Neural cell (in vitro differentiated cells): ENCODE measurements around the gene NRK. TPM values are rescaled to one million over a fixed set of nuclear protein-coding genes. Genes with fewer than 3 reads are reported as not detected.

ENCODE experiments used
- H2AFZ ChIP-seq: fragments of 200-600, 300-800 bp; sonication (generic), shearing (Covaris generic); 2 replicates; pipeline ENCODE4 v1.6.0; 2014; ENCODE audit warnings: low read depth, mild to moderate bottlenecking, antibody characterized with exemption, low read length, moderate library complexity
- H3F3A ChIP-seq: fragments of 200-600 bp; shearing (Covaris generic); 2 replicates; pipeline ENCODE4 v1.6.1; 2016; ENCODE audit warnings: mild to moderate bottlenecking, moderate library complexity, mixed read lengths, antibody characterized with exemption, low read length; ENCODE audit not compliant: insufficient read depth, poor library complexity, severe bottlenecking
- H3K27ac ChIP-seq: fragments of 200-600, 300-800 bp; sonication (generic), shearing (Covaris generic); 2 replicates; pipeline ENCODE4 v1.5.1; 2014; ENCODE audit warnings: mild to moderate bottlenecking, low read length, moderate library complexity
- H3K27me3 ChIP-seq: fragments of 300-800, 200-600 bp; sonication (generic), shearing (Covaris generic); 2 replicates; pipeline ENCODE4 v1.6.0; 2014; ENCODE audit warnings: mild to moderate bottlenecking, low read depth, low read length, moderate library complexity; ENCODE audit not compliant: insufficient read depth
- H3K36me3 ChIP-seq: fragments of 300-800, 200-600 bp; sonication (generic), shearing (Covaris generic); 2 replicates; pipeline ENCODE4 v1.5.1; 2014; ENCODE audit warnings: mild to moderate bottlenecking, antibody characterized with exemption, low read length, moderate library complexity; ENCODE audit not compliant: insufficient read depth
- H3K4me2 ChIP-seq: fragments of 300-800, 200-600 bp; sonication (generic), shearing (Covaris generic); 2 replicates; pipeline ENCODE4 v1.6.0; 2014; ENCODE audit warnings: mild to moderate bottlenecking, low read length
- H3K4me3 ChIP-seq: fragments of 300-800, 200-600 bp; sonication (generic), shearing (Covaris generic); 2 replicates; pipeline ENCODE4 v1.5.1; 2014; ENCODE audit warnings: mild to moderate bottlenecking, low read length, moderate library complexity
- H3K79me2 ChIP-seq: fragments of 200-600 bp; shearing (Covaris generic); replicated peaks from 2 replicates; pipeline ENCODE4 v1.6.0; 2014; ENCODE audit warnings: mild to moderate bottlenecking, low read length, moderate library complexity; ENCODE audit not compliant: insufficient read depth
- H3K9ac ChIP-seq: fragments of 300-800, 200-600 bp; sonication (generic), shearing (Covaris generic); 2 replicates; pipeline ENCODE4 v1.6.1; 2016; ENCODE audit warnings: mild to moderate bottlenecking, low read length, mixed read lengths
- H3K9me2 ChIP-seq: fragments of 200-600 bp; shearing (Covaris generic); 2 replicates; pipeline ENCODE4 v1.6.1; 2016; ENCODE audit warnings: mild to moderate bottlenecking, low read length, mixed read lengths; ENCODE audit not compliant: insufficient read depth
- H3K9me3 ChIP-seq: fragments of 200-600, 300-800 bp; sonication (generic), shearing (Covaris generic); 2 replicates; pipeline ENCODE4 v1.6.1; 2016; ENCODE audit warnings: mild to moderate bottlenecking, mixed run types, low read length, moderate library complexity, mixed read lengths
- H4K20me1 ChIP-seq: fragments of 200-600 bp; shearing (Covaris generic); 2 replicates; pipeline ENCODE4 v1.6.1; 2016; ENCODE audit warnings: mild to moderate bottlenecking, mixed run types; ENCODE audit not compliant: insufficient read depth
- EP300 ChIP-seq: fragments of 450-650 bp; conservative IDR thresholded peaks from 2 replicates; pipeline ENCODE4 v1.6.1; 2014; ENCODE audit warnings: antibody characterized with exemption, mild to moderate bottlenecking, moderate library complexity; ENCODE audit not compliant: poor library complexity, severe bottlenecking
- EZH2 ChIP-seq: fragments of 200-600, 300-800 bp; shearing (Covaris generic), sonication (generic); IDR thresholded peaks from 2 replicates; pipeline ENCODE4 v1.6.1; 2014; ENCODE audit warnings: antibody characterized with exemption, low read length, borderline replicate concordance, mild to moderate bottlenecking; ENCODE audit not compliant: insufficient read depth, poor library complexity, severe bottlenecking
- MXI1 ChIP-seq: fragments of 450-650 bp; conservative IDR thresholded peaks from 2 replicates; pipeline ENCODE4 v1.6.1; 2014; ENCODE audit warnings: antibody characterized with exemption, mild to moderate bottlenecking; ENCODE audit not compliant: poor library complexity, severe bottlenecking
- POLR2AphosphoS5 ChIP-seq: IDR thresholded peaks from 2 replicates; pipeline ENCODE4 v1.6.1; 2012
- RAD21 ChIP-seq: fragments of 450-650 bp; conservative IDR thresholded peaks from 2 replicates; pipeline ENCODE4 v1.6.1; 2014; ENCODE audit warnings: antibody characterized with exemption, mild to moderate bottlenecking, moderate library complexity
- SMC3 ChIP-seq: fragments of 450-650 bp; conservative IDR thresholded peaks from 2 replicates; pipeline ENCODE4 v1.6.1; 2014; ENCODE audit warnings: antibody characterized with exemption, mild to moderate bottlenecking, moderate library complexity; ENCODE audit not compliant: poor library complexity
- TAF1 ChIP-seq: IDR thresholded peaks from 2 replicates; pipeline ENCODE4 v1.6.1; 2012; ENCODE audit warnings: low read depth
- polyA plus RNA-seq: library from polyadenylated mRNA; depleted of rRNA; stranded (reverse); fragments of >200 nt; gene quantifications from 2 replicates; pipeline ENCODE4 v1.2.3, GENCODE V29; 2014
- TF ChIP-seq, protein P1 (sequence below): fragments of 450-650 bp; IDR thresholded peaks from 2 replicates; pipeline ENCODE4 v1.5.1; 2014; ENCODE audit warnings: antibody characterized with exemption, mild to moderate bottlenecking, moderate library complexity; ENCODE audit not compliant: poor library complexity, severe bottlenecking
- TF ChIP-seq, protein P2 (sequence below): IDR thresholded peaks from 2 replicates; pipeline ENCODE4 v1.6.1; 2012; ENCODE audit warnings: borderline replicate concordance

The NRK gene
- polyA plus RNA-seq, 1 donor from 2014 or later, result not detected

DNA sequence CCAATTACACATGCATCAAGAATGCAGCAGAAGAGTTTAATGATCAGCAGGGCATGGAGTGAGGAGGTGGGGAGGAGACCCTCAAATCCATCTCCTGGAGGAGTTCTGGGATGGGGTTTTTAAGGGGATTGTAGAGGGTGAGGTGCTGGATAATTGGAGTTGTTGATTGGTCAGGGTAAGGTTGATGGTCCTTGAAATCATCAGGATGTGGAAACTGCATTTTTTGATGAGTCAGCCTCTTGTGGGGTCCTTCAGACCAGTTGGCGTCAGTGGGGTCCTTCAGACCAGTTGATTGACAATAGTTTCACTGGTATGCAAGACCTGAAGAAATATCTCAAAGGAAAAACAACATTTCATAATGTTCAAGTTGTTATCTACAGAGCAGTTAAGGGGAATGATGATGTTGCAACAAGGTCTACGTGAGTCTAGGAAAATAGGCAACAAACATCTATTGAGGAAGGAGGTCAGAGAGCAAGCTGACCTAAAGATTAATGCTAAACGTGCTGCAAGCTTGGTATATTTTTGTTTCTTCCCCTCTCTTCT is 88.3 kb downstream of the NRK start:
- no peaks in the 10 kb centered on the region for H3K79me2 ChIP-seq
- H3K9me2 ChIP-seq, result no peaks in the 10 kb centered on the region
- H3K27me3 ChIP-seq, result no peaks in the 10 kb centered on the region
- H3K9me3 ChIP-seq, result no peaks in the 10 kb centered on the region
- no peaks in the 10 kb centered on the region for H3K36me3 ChIP-seq
- no peak overlapping the region for H3K27ac ChIP-seq
- H3K4me2 ChIP-seq, result no peak overlapping the region
- no peaks in the 10 kb centered on the region for H3F3A ChIP-seq
- TF ChIP-seq TAF1 (no peak), MXI1 (no peak), EZH2 (no peak), RAD21 (no peak), POLR2AphosphoS5 (no peak), EP300 (no peak), SMC3 (no peak)
- TF ChIP-seq, protein P1, sequence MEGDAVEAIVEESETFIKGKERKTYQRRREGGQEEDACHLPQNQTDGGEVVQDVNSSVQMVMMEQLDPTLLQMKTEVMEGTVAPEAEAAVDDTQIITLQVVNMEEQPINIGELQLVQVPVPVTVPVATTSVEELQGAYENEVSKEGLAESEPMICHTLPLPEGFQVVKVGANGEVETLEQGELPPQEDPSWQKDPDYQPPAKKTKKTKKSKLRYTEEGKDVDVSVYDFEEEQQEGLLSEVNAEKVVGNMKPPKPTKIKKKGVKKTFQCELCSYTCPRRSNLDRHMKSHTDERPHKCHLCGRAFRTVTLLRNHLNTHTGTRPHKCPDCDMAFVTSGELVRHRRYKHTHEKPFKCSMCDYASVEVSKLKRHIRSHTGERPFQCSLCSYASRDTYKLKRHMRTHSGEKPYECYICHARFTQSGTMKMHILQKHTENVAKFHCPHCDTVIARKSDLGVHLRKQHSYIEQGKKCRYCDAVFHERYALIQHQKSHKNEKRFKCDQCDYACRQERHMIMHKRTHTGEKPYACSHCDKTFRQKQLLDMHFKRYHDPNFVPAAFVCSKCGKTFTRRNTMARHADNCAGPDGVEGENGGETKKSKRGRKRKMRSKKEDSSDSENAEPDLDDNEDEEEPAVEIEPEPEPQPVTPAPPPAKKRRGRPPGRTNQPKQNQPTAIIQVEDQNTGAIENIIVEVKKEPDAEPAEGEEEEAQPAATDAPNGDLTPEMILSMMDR, result no peak
- TF ChIP-seq, protein P2, sequence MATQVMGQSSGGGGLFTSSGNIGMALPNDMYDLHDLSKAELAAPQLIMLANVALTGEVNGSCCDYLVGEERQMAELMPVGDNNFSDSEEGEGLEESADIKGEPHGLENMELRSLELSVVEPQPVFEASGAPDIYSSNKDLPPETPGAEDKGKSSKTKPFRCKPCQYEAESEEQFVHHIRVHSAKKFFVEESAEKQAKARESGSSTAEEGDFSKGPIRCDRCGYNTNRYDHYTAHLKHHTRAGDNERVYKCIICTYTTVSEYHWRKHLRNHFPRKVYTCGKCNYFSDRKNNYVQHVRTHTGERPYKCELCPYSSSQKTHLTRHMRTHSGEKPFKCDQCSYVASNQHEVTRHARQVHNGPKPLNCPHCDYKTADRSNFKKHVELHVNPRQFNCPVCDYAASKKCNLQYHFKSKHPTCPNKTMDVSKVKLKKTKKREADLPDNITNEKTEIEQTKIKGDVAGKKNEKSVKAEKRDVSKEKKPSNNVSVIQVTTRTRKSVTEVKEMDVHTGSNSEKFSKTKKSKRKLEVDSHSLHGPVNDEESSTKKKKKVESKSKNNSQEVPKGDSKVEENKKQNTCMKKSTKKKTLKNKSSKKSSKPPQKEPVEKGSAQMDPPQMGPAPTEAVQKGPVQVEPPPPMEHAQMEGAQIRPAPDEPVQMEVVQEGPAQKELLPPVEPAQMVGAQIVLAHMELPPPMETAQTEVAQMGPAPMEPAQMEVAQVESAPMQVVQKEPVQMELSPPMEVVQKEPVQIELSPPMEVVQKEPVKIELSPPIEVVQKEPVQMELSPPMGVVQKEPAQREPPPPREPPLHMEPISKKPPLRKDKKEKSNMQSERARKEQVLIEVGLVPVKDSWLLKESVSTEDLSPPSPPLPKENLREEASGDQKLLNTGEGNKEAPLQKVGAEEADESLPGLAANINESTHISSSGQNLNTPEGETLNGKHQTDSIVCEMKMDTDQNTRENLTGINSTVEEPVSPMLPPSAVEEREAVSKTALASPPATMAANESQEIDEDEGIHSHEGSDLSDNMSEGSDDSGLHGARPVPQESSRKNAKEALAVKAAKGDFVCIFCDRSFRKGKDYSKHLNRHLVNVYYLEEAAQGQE, result no peak
- H3K4me3 ChIP-seq, result no peak overlapping the region
- H3K9ac ChIP-seq, result no peak overlapping the region
- no peak overlapping the region for H2AFZ ChIP-seq
- no peaks in the 10 kb centered on the region for H4K20me1 ChIP-seq

- Histone ChIP-seq H3K36me3 (no peaks in the 10 kb centered on the region), H3F3A (no peaks in the 10 kb centered on the region), H4K20me1 (no peaks in the 10 kb centered on the region), H3K9ac (no peak overlapping the region), H3K79me2 (no peaks in the 10 kb centered on the region), H3K27me3 (no peaks in the 10 kb centered on the region), H3K9me3 (no peaks in the 10 kb centered on the region), H2AFZ (no peak overlapping the region), H3K4me2 (no peak overlapping the region), H3K9me2 (no peaks in the 10 kb centered on the region), H3K27ac (no peak overlapping the region), H3K4me3 (no peak overlapping the region)
- no peak for TF ChIP-seq SMC3
- no peak for TF ChIP-seq POLR2AphosphoS5
- TF ChIP-seq, protein P1, result no peak
- no peak for TF ChIP-seq TAF1
- TF ChIP-seq RAD21, result no peak
These were observed 122.9 kb downstream of the NRK start for GRCh38 chrX:105945266-105945665.
